GM18498 (cell line): ENCODE data around the gene LHFPL2.
A peak's percentile ranks its signal among the peaks of the same experiment; 100 is the strongest.

ENCODE experiments used
- ATAC-seq: cut with Tn5 transposase; IDR thresholded peaks from one replicate; pipeline ENCODE4 v1.9.1; 2021; ENCODE audit warnings: mild to moderate bottlenecking, moderate library complexity; ENCODE audit not compliant: unreplicated experiment

Gene LHFPL2

GRCh38 chr5:78507531-78507930 lies 141.0 kb downstream of the LHFPL2 start:
- ATAC-seq: no peak

GRCh38 chr5:78506261-78507024 lies 142.1 kb downstream of the LHFPL2 start:
- no peak for ATAC-seq

GRCh38 chr5:78505860-78506259 lies 142.7 kb downstream of the LHFPL2 start:
- ATAC-seq: no peak

DNA sequence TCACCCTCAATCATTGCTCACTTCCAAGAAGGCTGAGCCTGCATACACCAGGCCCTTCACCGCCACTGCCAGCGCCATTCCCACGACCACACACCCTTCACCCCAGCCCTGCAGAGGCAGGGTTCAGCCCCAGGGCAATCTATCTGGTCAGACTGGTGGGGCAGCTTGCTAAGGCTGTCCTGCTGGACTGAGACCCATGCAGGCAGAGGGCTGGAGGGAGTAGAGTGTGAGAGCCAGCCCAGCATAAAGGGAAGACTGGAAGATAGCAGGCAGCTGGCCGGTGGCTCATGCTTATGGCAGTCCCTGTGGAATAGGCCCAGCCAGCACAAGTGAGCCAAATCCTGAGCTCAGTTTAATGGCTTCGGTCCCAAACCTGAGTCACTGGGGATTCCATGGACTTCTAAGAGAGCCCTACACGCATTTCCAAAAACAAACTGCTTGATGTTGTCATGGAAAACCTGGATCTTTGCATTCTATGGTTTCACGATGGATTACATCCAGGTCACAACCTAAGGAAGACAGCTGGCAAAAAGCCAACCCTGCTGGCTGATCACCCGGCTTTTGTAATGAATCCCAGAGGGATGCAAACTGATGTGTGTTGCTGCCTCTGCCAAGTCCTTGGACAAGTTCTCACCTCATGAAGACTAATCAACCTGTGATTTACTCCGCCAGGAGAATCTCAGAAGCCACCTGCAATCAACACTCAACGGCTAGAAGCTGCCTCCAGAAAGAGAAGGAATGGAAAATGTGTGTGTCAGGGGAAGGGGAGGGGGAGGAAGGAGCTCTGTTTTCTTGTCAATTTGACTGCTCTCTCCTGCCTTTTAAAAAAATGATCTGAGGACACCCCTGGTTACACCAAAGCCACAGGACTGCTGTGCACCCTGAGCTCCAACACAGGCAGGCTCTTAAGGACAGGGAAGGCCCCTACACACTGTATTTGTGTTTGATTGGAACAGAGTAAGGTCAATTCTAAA lies 143.6 kb downstream of the LHFPL2 start:
- ATAC-seq: no peak

- ATAC-seq: no peak
These were observed 144.5 kb downstream of the LHFPL2 start for GRCh38 chr5:78503958-78504653.

- ATAC-seq: no peak
These were observed 146.9 kb downstream of the LHFPL2 start for GRCh38 chr5:78501411-78502352.

DNA sequence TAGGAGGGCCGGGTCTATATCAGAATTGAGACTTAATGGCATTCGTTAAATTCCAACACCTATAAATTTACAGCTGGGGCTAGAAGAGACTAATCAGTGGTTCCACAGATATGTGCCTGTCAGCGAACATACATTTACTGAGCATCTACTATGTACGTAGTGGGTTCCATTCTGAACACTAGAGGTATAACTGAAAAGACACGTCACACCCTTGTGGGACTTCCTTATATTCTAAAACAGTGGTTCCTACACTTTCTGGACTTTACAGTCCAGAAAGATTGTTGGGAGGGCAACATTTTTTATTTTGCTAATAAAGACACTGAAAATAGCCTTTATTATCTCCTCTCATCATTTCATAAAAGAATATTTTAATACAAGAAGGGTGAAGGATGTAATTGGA lies 147.7 kb downstream of the LHFPL2 start:
- no peak for ATAC-seq

DNA sequence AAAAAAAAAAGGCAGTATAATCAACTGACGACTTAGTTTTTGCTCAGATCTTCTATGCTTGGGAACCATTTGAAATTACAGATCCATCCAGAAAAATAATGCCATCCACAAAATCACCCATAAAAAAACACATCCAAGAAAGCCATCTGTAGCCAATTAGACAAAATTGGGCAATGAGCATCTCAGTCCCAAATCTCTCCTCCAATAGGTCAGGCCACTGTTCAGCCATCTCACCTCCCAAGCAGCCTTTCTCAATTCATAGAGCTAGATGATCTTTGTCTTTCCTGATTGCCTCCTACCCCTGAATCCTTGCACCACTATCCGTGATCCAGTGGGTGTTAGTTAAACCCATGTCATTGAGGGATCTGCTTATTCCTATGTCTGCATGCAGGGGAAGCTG lies 148.5 kb downstream of the LHFPL2 start:
- ATAC-seq: no peak

DNA sequence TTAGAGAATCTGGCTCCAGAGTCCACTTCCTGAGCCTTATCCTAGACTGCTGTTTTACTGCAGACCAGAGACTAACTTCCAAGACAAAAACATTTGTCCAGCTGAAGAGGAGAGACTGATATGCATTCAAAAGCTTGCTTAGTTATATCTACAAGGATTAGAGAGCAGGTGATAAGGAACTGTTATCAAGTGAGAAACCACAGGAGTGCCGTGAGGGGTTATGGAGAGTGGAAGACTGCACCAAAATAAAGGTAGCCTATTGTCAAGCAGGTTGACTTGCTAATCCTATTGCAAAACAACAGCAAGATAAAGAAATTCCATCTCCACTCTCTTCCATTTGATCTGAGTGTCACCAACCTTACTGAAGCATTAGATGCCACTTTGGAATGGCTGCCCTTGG lies 149.1 kb downstream of the LHFPL2 start:
- no peak for ATAC-seq

- peak; percentile 77 for ATAC-seq
These were observed 150.7 kb downstream of the LHFPL2 start for GRCh38 chr5:78497573-78498533.

DNA sequence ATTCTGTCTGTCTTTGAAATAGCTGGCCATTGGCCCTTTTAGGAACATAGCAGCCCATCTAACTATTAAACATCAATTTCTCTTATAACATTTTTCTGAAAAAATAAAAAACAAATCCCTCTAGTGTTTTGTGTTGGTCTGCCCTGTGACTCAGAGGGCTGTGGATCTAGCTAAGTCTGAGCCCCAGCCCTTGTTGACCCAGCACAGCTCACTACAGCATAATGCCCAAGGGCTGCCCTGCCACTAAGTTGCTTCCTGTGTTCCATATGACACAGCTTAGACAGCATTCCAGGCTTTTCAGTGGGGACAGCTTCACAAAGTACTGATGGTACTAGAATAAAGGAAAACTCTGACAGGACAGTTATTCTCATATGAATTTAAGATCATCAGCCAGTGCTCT lies 152.2 kb downstream of the LHFPL2 start:
- no peak for ATAC-seq

DNA sequence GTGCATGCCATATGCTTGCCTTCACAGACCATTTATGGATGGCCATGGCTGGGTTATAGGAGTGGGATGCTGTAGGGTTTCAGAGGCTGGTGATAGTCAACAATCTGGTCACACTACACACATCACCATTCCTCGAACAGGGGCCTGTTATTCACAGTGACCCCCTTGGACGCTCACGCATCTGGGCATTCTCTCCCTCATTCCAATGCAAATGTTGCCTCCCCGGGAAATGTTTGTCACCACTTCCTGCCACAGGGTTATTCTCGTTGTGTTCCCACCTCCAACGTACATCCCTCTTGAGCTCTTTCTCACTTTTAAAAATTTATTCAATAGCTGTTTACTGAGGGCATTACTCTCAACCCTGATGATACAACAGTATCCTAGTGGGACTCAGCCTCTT lies 152.8 kb downstream of the LHFPL2 start:
- no peak for ATAC-seq

GRCh38 chr5:78492650-78493049 lies 155.9 kb downstream of the LHFPL2 start:
- no peak for ATAC-seq

DNA sequence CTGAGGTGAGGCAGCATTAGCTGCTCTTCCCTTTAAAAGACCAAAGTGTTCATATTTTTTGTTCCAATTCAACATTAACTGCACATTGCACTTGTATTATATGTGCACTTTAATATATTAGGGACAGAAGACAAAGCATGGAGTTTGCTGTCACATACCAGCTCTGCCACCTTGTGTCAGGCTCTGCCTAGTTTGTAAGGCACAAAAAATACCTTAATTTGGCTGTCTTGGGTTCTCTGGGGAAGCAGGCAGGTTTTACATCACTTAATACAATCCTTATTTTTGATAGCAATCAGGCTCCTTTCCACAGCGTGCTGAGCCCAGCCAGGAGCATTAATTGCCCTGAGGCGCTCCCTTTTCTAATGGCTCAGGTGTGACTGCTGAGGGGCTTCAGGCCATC lies 156.3 kb downstream of the LHFPL2 start:
- ATAC-seq: no peak

DNA sequence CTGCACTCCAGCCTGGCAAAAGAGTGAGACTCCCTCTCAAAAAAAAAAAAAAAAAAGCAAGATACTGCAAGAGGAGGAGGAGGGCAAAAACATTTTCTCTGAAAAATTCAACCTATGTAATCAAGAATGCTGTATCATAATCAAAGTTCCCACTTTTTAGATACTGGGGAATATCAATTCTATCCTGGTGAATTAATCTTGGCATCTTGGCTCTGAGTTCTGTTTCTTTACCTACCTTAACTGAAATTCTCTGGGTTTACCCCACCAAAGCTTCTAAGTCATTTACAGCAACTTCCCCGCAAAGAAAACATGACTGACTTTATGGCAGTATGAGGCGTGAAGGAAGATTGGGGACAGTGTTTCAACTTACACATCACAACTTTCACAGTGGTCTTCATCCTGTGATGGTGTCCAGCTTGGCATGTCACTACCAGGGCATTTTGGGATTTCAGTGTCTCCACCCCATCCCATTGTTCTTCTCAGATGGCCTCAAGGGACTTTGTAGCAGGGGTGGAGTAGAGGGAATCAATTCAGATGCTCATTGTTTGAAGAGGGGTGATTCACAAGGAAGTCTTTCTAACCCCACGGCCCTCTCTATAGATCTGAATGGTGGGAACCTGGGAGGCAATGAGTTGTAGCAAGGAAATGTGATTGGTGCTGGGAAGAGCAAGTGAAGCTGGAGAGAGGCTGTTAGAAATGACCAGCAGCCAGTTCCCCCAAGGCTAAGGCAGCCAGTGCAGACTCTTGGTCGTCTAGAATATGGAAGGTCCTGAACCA lies 157.7 kb downstream of the LHFPL2 start:
- no peak for ATAC-seq

GRCh38 chr5:78487846-78488245 lies 160.7 kb downstream of the LHFPL2 start:
- ATAC-seq: no peak

DNA sequence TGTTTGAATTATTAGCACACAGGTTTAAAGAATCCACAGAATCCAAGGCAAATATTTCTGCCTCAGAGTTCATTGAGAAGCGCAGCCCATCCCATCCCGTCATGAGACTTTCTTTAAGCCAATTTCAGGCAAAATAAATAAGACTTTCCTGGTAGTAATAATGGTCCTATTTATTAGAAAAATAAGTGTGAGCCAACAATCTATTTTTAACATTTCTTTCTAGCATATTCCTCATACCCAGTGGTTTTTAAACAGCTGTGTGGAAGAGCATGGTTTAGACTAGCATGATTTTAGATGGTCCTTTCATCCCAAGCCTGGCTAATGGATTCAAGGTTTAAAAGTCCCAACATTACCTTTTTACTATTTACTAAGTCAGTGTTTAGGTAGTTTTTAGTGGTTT lies 162.4 kb downstream of the LHFPL2 start:
- ATAC-seq: no peak

DNA sequence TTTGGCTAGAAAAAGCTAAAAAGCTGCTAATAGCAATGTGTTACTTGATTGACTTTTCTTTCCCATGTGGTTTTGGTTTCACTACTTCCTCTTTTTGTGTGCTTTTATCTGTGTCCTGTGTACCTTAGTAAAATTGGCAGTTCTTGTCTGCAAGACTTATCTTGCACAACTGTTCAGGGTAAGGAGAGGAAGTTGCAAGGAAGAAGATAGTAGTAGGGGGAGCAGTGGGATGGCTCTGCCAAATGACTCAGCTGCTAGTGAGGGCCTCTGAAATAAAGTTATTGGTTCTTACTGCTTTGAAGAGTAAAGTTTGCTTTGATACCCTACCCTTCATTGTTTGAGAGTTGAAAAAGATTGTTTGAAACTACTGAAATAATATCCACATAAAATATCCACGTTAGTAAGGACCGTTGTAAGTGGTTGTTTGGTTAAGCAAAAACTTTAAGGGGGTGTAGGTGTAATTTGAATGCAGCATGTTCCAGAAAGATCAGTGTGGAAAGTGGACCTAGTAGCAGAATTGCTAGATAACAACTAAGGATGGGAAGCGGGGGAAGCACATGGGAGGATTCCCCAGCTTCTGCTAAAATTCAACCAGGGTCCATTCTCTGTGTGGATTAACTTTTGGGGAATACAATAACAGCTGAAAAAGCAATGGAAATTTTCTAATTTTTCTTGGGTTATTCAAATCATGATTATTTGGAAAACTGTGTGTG lies 164.6 kb downstream of the LHFPL2 start:
- ATAC-seq: peak; percentile 90
